K562 (cell line): ENCODE measurements around the gene CNTN5. TPM values are rescaled to one million over a fixed set of nuclear protein-coding genes. Genes with fewer than 3 reads are reported as not detected.

Experiments used
- ATAC-seq: fragments of 200-7000 bp; cut with Tn5 transposase; 3 replicates; pipeline ENCODE4 v1.9.1; 2020; ENCODE audit warnings: moderate library complexity
- BruUV-seq: library from RNA; stranded (reverse); fragments of 400-500 nt; replicated peaks from 2 replicates; lab custom pipeline; 2021; lab: Mats Ljungman, UMichigan
- CTCF ChIA-PET: fragments of 300-600 bp; formaldehyde crosslinking; extraction: SDS; loops from one replicate; lab custom pipeline; 2021; ENCODE audit warnings: low intra/inter-chr PET ratio; lab: Yijun Ruan, JAX
- POLR2A ChIA-PET: fragments of 300-600, 350-650 bp; sonication (Branson Sonifier 250); formaldehyde crosslinking; extraction: SDS; loops from one replicate; lab custom pipeline; 2021; ENCODE audit warnings: antibody characterized with exemption, inconsistent platforms; lab: Yijun Ruan, JAX
- DNase-seq, 4 experiments: peaks; one replicate each; pipeline versions ENCODE4 v3.0.0 to v3.0.0-alpha.2; 2011 to 2018; ENCODE audit warnings: low spot score in 3 of 4, mixed read lengths in 3 of 4; ENCODE audit errors: extremely low read depth in 1 of 4
- FAIRE-seq: peaks from 2 replicates; lab custom pipeline; 2011; peaks lifted over from hg19 to GRCh38; lab: Jason Lieb, UNC
- H2AFZ ChIP-seq: 2 replicates; pipeline ENCODE4 v1.6.0; 2011; ENCODE audit warnings: low read depth, low read length, control low read depth, inconsistent platforms
- H3K27ac ChIP-seq: fragments of 200-600 bp; 3 replicates; pipeline ENCODE4 v1.8.0; 2011; ENCODE audit warnings: low read depth, mild to moderate bottlenecking, control low read depth, inconsistent platforms, low read length, moderate library complexity, mixed read lengths; ENCODE audit errors: extremely low read depth
- H3K27me3 ChIP-seq, 2 experiments: fragments of 300-600 bp in 1 of 2; 2 replicates in 1 of 2; 3 replicates in 1 of 2; pipeline versions ENCODE4 v1.6.0 to v1.8.0; 2011; ENCODE audit warnings: inconsistent platforms in 2 of 2, low read length in 2 of 2, mild to moderate bottlenecking in 1 of 2, mixed read lengths in 1 of 2, moderate library complexity in 1 of 2; ENCODE audit not compliant: control insufficient read depth in 2 of 2, insufficient read depth in 2 of 2
- H3K36me3 ChIP-seq: fragments of 300-600 bp; 3 replicates; pipeline ENCODE4 v1.8.0; 2011; ENCODE audit warnings: mild to moderate bottlenecking, low read length, inconsistent platforms; ENCODE audit not compliant: control insufficient read depth, insufficient read depth
- H3K4me1 ChIP-seq, 2 experiments: fragments of 200-600 bp in 1 of 2; replicated peaks in 1 of 2; 2 replicates in 1 of 2; 3 replicates in 1 of 2; pipeline versions ENCODE4 v1.5.1 to v1.8.0; 2011; ENCODE audit warnings: inconsistent platforms in 2 of 2, low read length in 2 of 2, mild to moderate bottlenecking in 1 of 2, mixed read lengths in 1 of 2, moderate library complexity in 1 of 2; ENCODE audit not compliant: control insufficient read depth in 2 of 2, insufficient read depth in 2 of 2
- H3K4me2 ChIP-seq: 2 replicates; pipeline ENCODE4 v1.6.1; 2011; ENCODE audit warnings: low read length, control low read depth, inconsistent platforms, mixed read lengths; ENCODE audit not compliant: insufficient read depth
- H3K4me3 ChIP-seq: fragments of 200-600 bp; sonication (generic), shearing (Covaris generic); 2 replicates; pipeline ENCODE4 v1.5.1; 2016; ENCODE audit warnings: control low read depth, inconsistent platforms
- H3K79me2 ChIP-seq: fragments of 200-600 bp; 3 replicates; pipeline ENCODE4 v1.8.0; 2011; ENCODE audit warnings: low read length, inconsistent platforms; ENCODE audit not compliant: control insufficient read depth, insufficient read depth
- H3K9ac ChIP-seq, 2 experiments: 2 replicates each; pipeline versions ENCODE4 v1.6.0 to v1.6.1; 2011; ENCODE audit warnings: low read depth in 2 of 2, low read length in 2 of 2, control low read depth in 1 of 2, inconsistent platforms in 1 of 2, mild to moderate bottlenecking in 1 of 2, mixed read lengths in 1 of 2; ENCODE audit not compliant: insufficient read depth in 1 of 2
- H3K9me1 ChIP-seq: one replicate; pipeline ENCODE4 v1.6.0; 2011; ENCODE audit warnings: inconsistent platforms, mild to moderate bottlenecking, low read length, moderate library complexity; ENCODE audit not compliant: control insufficient read depth, insufficient read depth
- H3K9me3 ChIP-seq: replicated peaks from 2 replicates; pipeline ENCODE4 v1.5.1; 2011; ENCODE audit warnings: low read depth, low read length, inconsistent platforms; ENCODE audit not compliant: control insufficient read depth, insufficient read depth
- H4K20me1 ChIP-seq: replicated peaks from 2 replicates; pipeline ENCODE4 v1.6.1; 2011; ENCODE audit warnings: low read length, inconsistent platforms, mixed read lengths; ENCODE audit not compliant: control insufficient read depth, insufficient read depth
- FOXO4 ChIP-seq: fragments of 450-650 bp; formaldehyde crosslinking; IDR thresholded peaks from 2 replicates; pipeline ENCODE4 v1.4.0; 2020; ENCODE audit warnings: mild to moderate bottlenecking, moderate library complexity
- HDAC6 ChIP-seq: IDR thresholded peaks from 2 replicates; pipeline ENCODE4 v1.6.1; 2012; ENCODE audit warnings: low read depth, mild to moderate bottlenecking, control low read depth, inconsistent platforms, low read length, moderate library complexity
- HOXB6 ChIP-seq: fragments of 250-450 bp; sonication (Bioruptor Pico); IDR thresholded peaks from 2 replicates; pipeline ENCODE4 v1.5.1; 2022; ENCODE audit warnings: mild to moderate bottlenecking, borderline replicate concordance
- IRF2 ChIP-seq: sonication (generic); formaldehyde crosslinking; IDR thresholded peaks from 2 replicates; pipeline ENCODE4 v1.8.1; 2022; ENCODE audit warnings: mild to moderate bottlenecking, missing genetic modification reagents
- SFPQ ChIP-seq: fragments of 200-400 bp; formaldehyde crosslinking; IDR thresholded peaks from 2 replicates; pipeline ENCODE4 v1.6.1; 2017; ENCODE audit warnings: mild to moderate bottlenecking, low read depth, low read length, moderate library complexity
- SIX5 ChIP-seq, 2 experiments: IDR thresholded peaks; 2 replicates each; pipeline ENCODE4 v1.6.1; 2011; ENCODE audit warnings: low read length in 2 of 2, borderline replicate concordance in 1 of 2, low read depth in 1 of 2, mild to moderate bottlenecking in 1 of 2, moderate library complexity in 1 of 2; ENCODE audit not compliant: insufficient read depth in 1 of 2
- SMARCC2 ChIP-seq: fragments of 450-650 bp; IDR thresholded peaks from 2 replicates; pipeline ENCODE4 v1.6.1; 2017; ENCODE audit warnings: antibody characterized with exemption, moderate library complexity, mild to moderate bottlenecking, low read depth
- SMC3 ChIP-seq: conservative IDR thresholded peaks from 2 replicates; pipeline ENCODE4 v1.6.1; 2011; ENCODE audit warnings: low read depth, low read length, improper control_type of control experiment; ENCODE audit not compliant: insufficient read depth
- ZBTB9 ChIP-seq: fragments of 450-650 bp; formaldehyde crosslinking; IDR thresholded peaks from 2 replicates; pipeline ENCODE4 v1.4.0; 2020; ENCODE audit warnings: mild to moderate bottlenecking, moderate library complexity
- ZMIZ1 ChIP-seq, 2 experiments: fragments of 150-350 bp in 1 of 2; IDR thresholded peaks; 2 replicates each; pipeline ENCODE4 v1.6.1; 2012 to 2016; ENCODE audit warnings: low read depth in 2 of 2, low read length in 2 of 2, mild to moderate bottlenecking in 1 of 2, moderate library complexity in 1 of 2
- ZNF512 ChIP-seq: IDR thresholded peaks from 2 replicates; pipeline ENCODE4 v1.6.1; 2016; ENCODE audit warnings: missing genetic modification characterization, missing compliant biosample characterization
- ZNF785 ChIP-seq: fragments of 250-450 bp; sonication (Bioruptor Pico); IDR thresholded peaks from 2 replicates; pipeline ENCODE4 v1.4.0; 2020; ENCODE audit warnings: mild to moderate bottlenecking
- WGBS: fragments of 100-300 bp; shearing (Covaris generic); methylation state at CpG from one replicate; pipeline ENCODE4 v1.1.6; 2016; ENCODE audit warnings: low coverage, mixed read lengths; ENCODE audit not compliant: insufficient coverage; ENCODE audit errors: missing lambda C conversion rate; 5-methylcytosine and 5-hydroxymethylcytosine counted together
- in situ Hi-C: fragments of 300-500 bp; cut with MboI; formaldehyde crosslinking; loops from 4 replicates; pipeline ENCODE4 v1.15.0; 2018; ENCODE audit warnings: inconsistent platforms, mixed read lengths
- intact Hi-C: fragments of 100-400 bp; cut with micrococcal nuclease; formaldehyde crosslinking; loops from 2 replicates; pipeline ENCODE4 v1.14.2; 2022
- polyA plus RNA-seq, 8 experiments: library from polyadenylated mRNA; depleted of rRNA in 4 of 8; stranded (reverse) in 5 of 8; unstranded in 3 of 8; fragments of >200 nt; fragmentation: Nextera tagmentation in 2 of 8; fragmentation: Illumina TruSeq in 1 of 8; extraction: Ambion mirVana in 2 of 8; extraction: Trizol in 1 of 8; gene quantifications; 2 replicates each; pipeline versions ENCODE4 v1.2.1 to v1.2.3, GENCODE V29; 2011 to 2014; ENCODE audit warnings: inconsistent platforms in 1 of 8, missing spikeins in 1 of 8
- total RNA-seq, 7 experiments: library from RNA; depleted of rRNA in 6 of 7; stranded (reverse); fragments of >200 nt in 6 of 7; fragmentation: Illumina TruSeq in 2 of 7; extraction: Trizol in 2 of 7; gene quantifications; 2 replicates each; pipeline versions ENCODE4 v1.2.1 to v1.2.3, GENCODE V29; 2011 to 2021; ENCODE audit warnings: low replicate concordance in 1 of 7

CNTN5 gene
- total and polyA plus RNA-seq, 9 of the 15 experiments (the other 6 are each of a cell fraction or from before 2014, with no cell fraction given), result 0.03 TPM; not detected in 8

- Histone ChIP-seq H3K9me3 (no peaks in the 10 kb centered on the region), H2AFZ (no peak overlapping the region), H3K9me1 (no peaks in the 10 kb centered on the region), H3K27me3 (no peaks in the 10 kb centered on the region), H3K9ac (no peak overlapping the region), H3K4me1 (no peaks in the 10 kb centered on the region), H3K36me3 (no peaks in the 10 kb centered on the region), H3K4me3 (no peak overlapping the region), H3K4me2 (no peak overlapping the region), H3K27ac (no peak overlapping the region), H3K79me2 (no peaks in the 10 kb centered on the region), H4K20me1 (no peaks in the 10 kb centered on the region)
- POLR2A ChIA-PET, result no interaction called here
- TF ChIP-seq SFPQ (no peak), SMARCC2 (no peak), ZNF785 (CRISPR knock-in tag) (no peak), SIX5 (IDR thresholded peaks at IDR 0.05; ENCODE audit: borderline replicate concordance in 1 of 2, insufficient read depth in 1 of 2, low read depth in 1 of 2, low read length in 2 of 2) (no peak), IRF2 (CRISPR knock-in tag) (no peak), FOXO4 (CRISPR knock-in tag) (no peak), ZNF512 (tag) (no peak), ZMIZ1 (IDR thresholded peaks at IDR 0.05; ENCODE audit: low read depth in 2 of 2, low read length in 2 of 2) (no peak), SMC3 (no peak), HOXB6 (CRISPR knock-in tag) (no peak), ZBTB9 (CRISPR knock-in tag) (no peak), HDAC6 (no peak)
- ATAC-seq, result no peak
- intact Hi-C loops (no loop called here), in situ Hi-C loops (no loop called here)
- no TSS peak for BruUV-seq
- CTCF ChIA-PET, result no interaction called here
- DNase-seq, result no peak
- no peak for FAIRE-seq
- WGBS, result 4% methylated on average over 9 of the region's 10 CpGs
Measured at GRCh38 chr11:100404907-100405306, 1384.2 kb downstream of the CNTN5 start.
